Heart right ventricle (tissue), 16 donors: ENCODE measurements around the gene GPR15. TPM values are rescaled to one million over a fixed set of nuclear protein-coding genes. Genes with fewer than 3 reads are reported as not detected.

Experiments used
- ATAC-seq, 8 donors: fragments of 200-7000 bp; cut with Tn5 transposase; one replicate each; pipeline ENCODE4 v1.9.1; 2020; ENCODE audit warnings: mild to moderate bottlenecking in 8 of 8, moderate library complexity in 8 of 8, moderate number of reproducible peaks in 1 of 8
- DNase-seq, 2 donors: peaks; one replicate each; pipeline ENCODE4 v3.0.0-alpha.2; 2020
- H3K27ac ChIP-seq, 10 donors: fragments of 200-600 bp; sonication (generic) in 2 of 10; one replicate each; pipeline versions ENCODE4 v1.5.0 to v1.8.0; 2020 to 2022; ENCODE audit warnings: mild to moderate bottlenecking in 3 of 10
- H3K27me3 ChIP-seq, 7 donors: fragments of 200-600 bp; one replicate each; pipeline ENCODE4 v1.8.0; 2021 to 2022; ENCODE audit warnings: mild to moderate bottlenecking in 2 of 7
- H3K36me3 ChIP-seq, 9 donors: fragments of 200-600 bp; sonication (generic) in 1 of 9; one replicate each; pipeline versions ENCODE4 v1.5.0 to v1.8.0; 2020 to 2022; ENCODE audit warnings: mild to moderate bottlenecking in 2 of 9
- H3K4me1 ChIP-seq, 9 donors: fragments of 200-600 bp; sonication (generic) in 1 of 9; one replicate each; pipeline versions ENCODE4 v1.5.0 to v1.8.0; 2020 to 2022; ENCODE audit warnings: mild to moderate bottlenecking in 4 of 9
- H3K4me3 ChIP-seq, 10 donors: fragments of 200-600 bp; sonication (generic) in 2 of 10; one replicate each; pipeline versions ENCODE4 v1.5.0 to v1.8.0; 2020 to 2022; ENCODE audit warnings: mild to moderate bottlenecking in 7 of 10, moderate library complexity in 2 of 10
- H3K9me3 ChIP-seq, 11 donors: fragments of 200-600 bp in 10 of 11; sonication (generic) in 2 of 11; one replicate each; pipeline versions ENCODE4 v1.5.0 to v1.8.0; 2013 to 2022; ENCODE audit warnings: mild to moderate bottlenecking in 2 of 11, control low read depth in 1 of 11, moderate library complexity in 1 of 11
- CTCF ChIP-seq, 9 donors: fragments of 200-600 bp; sonication (generic) in 2 of 9; IDR thresholded peaks; one replicate each; pipeline versions ENCODE4 v1.5.0 to v1.8.0; 2021 to 2022; ENCODE audit warnings: antibody characterized with exemption in 9 of 9, mild to moderate bottlenecking in 5 of 9, moderate library complexity in 1 of 9
- WGBS, 2 donors: extraction: QIAGEN DNeasy Blood & Tissue Kit; methylation state at CpG; one replicate each; pipeline ENCODE4 v1.1.7; 2013; ENCODE audit warnings: inconsistent platforms in 1 of 2; 5-methylcytosine and 5-hydroxymethylcytosine counted together
- intact Hi-C, 10 donors: fragments of 100-400 bp; cut with DNase I; formaldehyde crosslinking; loops; one replicate each; pipeline versions ENCODE4 v1.11.1 to v1.14.2; 2022
- polyA plus RNA-seq, 2 donors: library from polyadenylated mRNA; stranded (reverse); fragments of 200-250 nt; gene quantifications; one replicate each; pipeline ENCODE4 v1.2.3, GENCODE V29; 2013
- total RNA-seq, 10 donors: library from RNA; stranded (reverse); fragmentation: NEBNext Ultra II Directional in 3 of 10; extraction: Animal tissue kit (Norgen Biotek cat#: 25700) in 3 of 10; gene quantifications; one replicate each; pipeline versions ENCODE4 v1.2.1 to v1.2.4, GENCODE V29; 2021 to 2023
- donor health status: Arrhythmogenic right ventricular cardiomyopathy.
- donor health status: ischemic (EF 13 %, LVEDD 7.1; RV severe dilation, severe dysfunction).
- donor health status: healthy with polysubstance abuse.
- donor health status: DM: no; HTN: yes; CAD: no.
- donor health status: DM: no; HTN: no; CAD: no.
- donor health status: ischemic (EF 25% LVEDD 6.9; RV normal size, moderate dysfunction).
- donor health status: ischemic (EF 25% LVEDD 5.7; RV mildly dilated, moderate dysfunction).
- donor health status: healthy.
- donor health status: DM: yes; HTN: yes; CAD: no.
- donor health status: Ischemic cardiomyopathy.
- donor health status: ischemic (EF 35%, LVEDD 5.7; RV mildly dilated, moderate dysfunction).
- donor health status: nonischemic (EF 11% LVEDD 7.7; RV severe dilation, severe dysfunction).
- donor health status: DM: yes; HTN: yes; CAD: no.
- donor health status: PGD.
- donor health status: ischemic (EF 29% LVEDD 5.4; RV normal size, mild dysfunction).
- donor health status: nonischemic (EF 23%, LVEDD 6.1; RV moderate dilation, normal function).

The GPR15 gene
- total and polyA plus RNA-seq, 12 donors: 0.21 TPM; not detected in 11

GRCh38 chr3:98534168-98534567 is 2.4 kb downstream of the GPR15 start:
- Histone ChIP-seq H3K4me1 (no peaks in the 10 kb centered on the region), H3K27ac (no peak overlapping the region), H3K27me3 (no peaks in the 10 kb centered on the region), H3K36me3 (no peaks in the 10 kb centered on the region), H3K9me3 (no peaks in the 10 kb centered on the region), H3K4me3 (no peak overlapping the region)
- ATAC-seq (no peak), DNase-seq (no peak)
- intact Hi-C loops: no loop called here
- no peak for TF ChIP-seq CTCF (IDR thresholded peaks at IDR 0.05)
- 94 to 98% methylated on average over 2 of the region's 2 CpGs for WGBS, 2 donors

GRCh38 chr3:98534734-98535133 is 3.0 kb downstream of the GPR15 start:
- H3K27me3 ChIP-seq: no peaks in the 10 kb centered on the region
- H3K4me1 ChIP-seq: no peaks in the 10 kb centered on the region
- WGBS, 2 donors: 92 to 94% methylated on average over 1 of the region's 1 CpG
- H3K36me3 ChIP-seq: no peaks in the 10 kb centered on the region
- intact Hi-C loops: no loop called here
- no peak overlapping the region for H3K27ac ChIP-seq
- no peak for ATAC-seq
- H3K4me3 ChIP-seq: no peak overlapping the region
- no peak for DNase-seq
- no peaks in the 10 kb centered on the region for H3K9me3 ChIP-seq
- no peak for TF ChIP-seq CTCF (IDR thresholded peaks at IDR 0.05)

- TF ChIP-seq CTCF (IDR thresholded peaks at IDR 0.05): no peak
Observed at GRCh38 chr3:98536456-98537017, 4.8 kb downstream of the GPR15 start.

GRCh38 chr3:98540346-98540745 is 8.6 kb downstream of the GPR15 start:
- 81 to 90% methylated on average over 3 of the region's 3 CpGs for WGBS, 2 donors

More at GRCh38 chr3:98536456-98537017, 4.8 kb downstream of the GPR15 start:
- no peak for ATAC-seq
- 91 to 92% methylated on average over 6 of the region's 6 CpGs for WGBS, 2 donors
- no peak for DNase-seq
- no peak overlapping the region for H3K4me3 ChIP-seq
- H3K4me1 ChIP-seq: no peaks in the 10 kb centered on the region
- H3K36me3 ChIP-seq: no peaks in the 10 kb centered on the region
- H3K27me3 ChIP-seq: no peaks in the 10 kb centered on the region
- H3K9me3 ChIP-seq: no peaks in the 10 kb centered on the region
- no peak overlapping the region for H3K27ac ChIP-seq
- intact Hi-C loops: no loop called here

More at GRCh38 chr3:98540346-98540745, 8.6 kb downstream of the GPR15 start:
- no peak for TF ChIP-seq CTCF (IDR thresholded peaks at IDR 0.05)
- Histone ChIP-seq H3K36me3 (no peaks in the 10 kb centered on the region), H3K9me3 (no peaks in the 10 kb centered on the region), H3K4me1 (no peaks in the 10 kb centered on the region), H3K27me3 (no peaks in the 10 kb centered on the region), H3K4me3 (no peak overlapping the region), H3K27ac (no peak overlapping the region)
- intact Hi-C loops: no loop called here
- ATAC-seq (no peak), DNase-seq (no peak)
